HepG2 (cell line): ENCODE measurements around the gene SMIM28. TPM values are rescaled to one million over a fixed set of nuclear protein-coding genes. Genes with fewer than 3 reads are reported as not detected.

Experiments used
- ATAC-seq: fragments of 200-7000 bp; cut with Tn5 transposase; 3 replicates; pipeline ENCODE4 v1.9.1; 2020; ENCODE audit warnings: mild to moderate bottlenecking, moderate library complexity
- BruUV-seq: library from RNA; stranded (reverse); fragments of 400-500 nt; replicated peaks from 2 replicates; lab custom pipeline; 2021; lab: Mats Ljungman, UMichigan
- CTCF ChIA-PET: fragments of 300-600 bp; formaldehyde crosslinking; extraction: SDS; loops from one replicate; lab custom pipeline; 2021; ENCODE audit warnings: low total read pairs, inconsistent platforms, low intra/inter-chr PET ratio; lab: Yijun Ruan, JAX
- POLR2A ChIA-PET: fragments of 350-600 bp; sonication (Branson Sonifier 250); formaldehyde crosslinking; loops from one replicate; lab custom pipeline; 2020; ENCODE audit warnings: antibody characterized with exemption, inconsistent platforms; lab: Yijun Ruan, JAX
- DNase-seq: peaks from one replicate; pipeline ENCODE4 v3.0.0-alpha.2; 2015; ENCODE audit warnings: low spot score
- FAIRE-seq: peaks from 3 replicates; lab custom pipeline; 2011; peaks lifted over from hg19 to GRCh38; lab: Jason Lieb, UNC
- H2AFZ ChIP-seq: one replicate; pipeline ENCODE4 v1.6.1; 2011; ENCODE audit warnings: low read length, inconsistent platforms
- H3K27ac ChIP-seq: fragments of 300-600 bp; 3 replicates; pipeline ENCODE4 v1.8.0; 2011; ENCODE audit warnings: mixed run types, mild to moderate bottlenecking, mixed read lengths, low read length, inconsistent platforms; ENCODE audit not compliant: insufficient read depth; ENCODE audit errors: extremely low read length
- H3K27me3 ChIP-seq, 2 experiments: fragments of 200-600 bp in 1 of 2; 2 replicates in 1 of 2; 3 replicates in 1 of 2; pipeline versions ENCODE4 v1.6.0 to v1.8.0; 2011; ENCODE audit warnings: low read length in 2 of 2, mild to moderate bottlenecking in 2 of 2, moderate library complexity in 2 of 2, inconsistent platforms in 1 of 2; ENCODE audit not compliant: insufficient read depth in 2 of 2, control insufficient read depth in 1 of 2
- H3K36me3 ChIP-seq, 2 experiments: fragments of 200-600 bp in 1 of 2; replicated peaks in 1 of 2; 2 replicates in 1 of 2; 3 replicates in 1 of 2; pipeline versions ENCODE4 v1.5.1 to v1.8.0; 2011; ENCODE audit warnings: low read length in 2 of 2, inconsistent platforms in 1 of 2; ENCODE audit not compliant: insufficient read depth in 2 of 2, control insufficient read depth in 1 of 2
- H3K4me1 ChIP-seq: 2 replicates; pipeline ENCODE4 v1.5.1; 2012; ENCODE audit warnings: low read length, inconsistent platforms; ENCODE audit not compliant: insufficient read depth
- H3K4me2 ChIP-seq: 2 replicates; pipeline ENCODE4 v1.6.0; 2011; ENCODE audit warnings: low read depth, low read length, inconsistent platforms
- H3K4me3 ChIP-seq, 3 experiments: fragments of 200-600 bp in 1 of 3; sonication (generic), shearing (Covaris generic) in 1 of 3; replicated peaks in 1 of 3; 2 replicates each; pipeline ENCODE4 v1.5.1; 2011 to 2016; ENCODE audit warnings: low read length in 3 of 3, inconsistent platforms in 2 of 3, low read depth in 2 of 3, mild to moderate bottlenecking in 2 of 3, control low read depth in 1 of 3, mixed read lengths in 1 of 3; ENCODE audit not compliant: insufficient read depth in 1 of 3
- H3K79me2 ChIP-seq: one replicate; pipeline ENCODE4 v1.6.1; 2011; ENCODE audit warnings: low read length, inconsistent platforms; ENCODE audit not compliant: insufficient read depth
- H3K9ac ChIP-seq: 2 replicates; pipeline ENCODE4 v1.6.0; 2011; ENCODE audit warnings: mild to moderate bottlenecking, low read depth, low read length, inconsistent platforms; ENCODE audit not compliant: insufficient read depth
- H3K9me3 ChIP-seq: 2 replicates; pipeline ENCODE4 v1.5.1; 2012; ENCODE audit warnings: mild to moderate bottlenecking, low read length
- H4K20me1 ChIP-seq: 2 replicates; pipeline ENCODE4 v1.6.0; 2011; ENCODE audit warnings: inconsistent platforms, mild to moderate bottlenecking, low read length, moderate library complexity; ENCODE audit not compliant: insufficient read depth
- CCDC6 ChIP-seq: sonication (generic); formaldehyde crosslinking; IDR thresholded peaks from 2 replicates; pipeline ENCODE4 v1.8.1; 2022; ENCODE audit warnings: mild to moderate bottlenecking, missing genetic modification reagents, moderate library complexity
- ELF3 ChIP-seq: IDR thresholded peaks from 2 replicates; pipeline ENCODE4 v1.6.1; 2016; ENCODE audit warnings: missing genetic modification reagents, missing compliant biosample characterization
- FOXK1 ChIP-seq: sonication (generic); formaldehyde crosslinking; IDR thresholded peaks from 2 replicates; pipeline ENCODE4 v1.4.0; 2020; ENCODE audit warnings: low read depth, missing genetic modification reagents, borderline replicate concordance
- IRF2 ChIP-seq: IDR thresholded peaks from 2 replicates; pipeline ENCODE4 v1.6.1; 2018; ENCODE audit warnings: missing genetic modification reagents, missing compliant biosample characterization
- MED1 ChIP-seq: sonication (generic); formaldehyde crosslinking; IDR thresholded peaks from 2 replicates; pipeline ENCODE4 v1.4.0; 2020; ENCODE audit warnings: missing genetic modification reagents
- NFATC3 ChIP-seq: sonication (generic); formaldehyde crosslinking; IDR thresholded peaks from 2 replicates; pipeline ENCODE4 v1.5.1; 2020; ENCODE audit warnings: mild to moderate bottlenecking, missing genetic modification reagents
- NFIC ChIP-seq: IDR thresholded peaks from 2 replicates; pipeline ENCODE4 v1.6.1; 2012; ENCODE audit warnings: mild to moderate bottlenecking, low read length, inconsistent platforms
- NPAS2 ChIP-seq: sonication (generic); formaldehyde crosslinking; IDR thresholded peaks from 2 replicates; pipeline ENCODE4 v1.8.0; 2022; ENCODE audit warnings: mild to moderate bottlenecking, missing genetic modification reagents, borderline replicate concordance
- SOX5 ChIP-seq: IDR thresholded peaks from 2 replicates; pipeline ENCODE4 v1.6.1; 2016; ENCODE audit warnings: borderline replicate concordance
- TFAP4 ChIP-seq: sonication (generic); IDR thresholded peaks from 2 replicates; pipeline ENCODE4 v1.6.1; 2016; ENCODE audit warnings: low read depth, borderline replicate concordance
- THAP11 ChIP-seq: IDR thresholded peaks from 2 replicates; pipeline ENCODE4 v1.6.1; 2016; ENCODE audit warnings: missing biosample characterization, missing genetic modification reagents
- ZFP1 ChIP-seq: IDR thresholded peaks from 2 replicates; pipeline ENCODE4 v1.6.1; 2016
- ZFYVE20 ChIP-seq: sonication (generic); formaldehyde crosslinking; IDR thresholded peaks from 2 replicates; pipeline ENCODE4 v1.8.0; 2023; ENCODE audit warnings: low read depth, mild to moderate bottlenecking, moderate library complexity, missing genetic modification reagents, borderline replicate concordance
- ZNF33A ChIP-seq: sonication (generic); formaldehyde crosslinking; IDR thresholded peaks from 2 replicates; pipeline ENCODE4 v1.5.1; 2020; ENCODE audit warnings: missing genetic modification reagents, mild to moderate bottlenecking, moderate library complexity, borderline replicate concordance
- ZNF496 ChIP-seq: sonication (generic); formaldehyde crosslinking; IDR thresholded peaks from 2 replicates; pipeline ENCODE4 v1.8.1; 2023; ENCODE audit warnings: mild to moderate bottlenecking, moderate library complexity, missing genetic modification reagents; ENCODE audit not compliant: insufficient replicate concordance
- ZNF609 ChIP-seq: sonication (generic); formaldehyde crosslinking; IDR thresholded peaks from 2 replicates; pipeline ENCODE4 v1.4.0; 2020; ENCODE audit warnings: mild to moderate bottlenecking, missing genetic modification reagents, borderline replicate concordance
- ZNF747 ChIP-seq: sonication (generic); formaldehyde crosslinking; IDR thresholded peaks from 2 replicates; pipeline ENCODE4 v1.8.1; 2023; ENCODE audit warnings: missing genetic modification reagents, mild to moderate bottlenecking, borderline replicate concordance
- ZNF878 ChIP-seq: sonication (generic); formaldehyde crosslinking; IDR thresholded peaks from 2 replicates; pipeline ENCODE4 v1.8.1; 2023; ENCODE audit warnings: mild to moderate bottlenecking, missing genetic modification reagents, moderate library complexity
- WGBS: methylation state at CpG from one replicate; pipeline ENCODE4 v1.1.6; 2017; ENCODE audit warnings: low lambda C conversion rate; 5-methylcytosine and 5-hydroxymethylcytosine counted together
- in situ Hi-C: cut with HindIII; loops from 2 replicates; pipeline ENCODE4 v1.10.0; 2017; ENCODE audit warnings: low pct_unique_long_range_greater_than_20kb; ENCODE audit not compliant: extremely low pct_ligation_motif_present
- intact Hi-C: fragments of 100-400 bp; cut with micrococcal nuclease; formaldehyde crosslinking; loops from one replicate; pipeline ENCODE4 v1.10.0; 2022; ENCODE audit not compliant: unreplicated experiment
- polyA plus RNA-seq, 8 experiments: library from polyadenylated mRNA; depleted of rRNA in 3 of 8; stranded (reverse) in 7 of 8; unstranded in 1 of 8; fragments of >200 nt; fragmentation: Illumina TruSeq in 4 of 8; extraction: Trizol in 4 of 8; gene quantifications; 2 replicates each; pipeline versions ENCODE4 v1.2.1 to v1.2.3, GENCODE V29; 2011 to 2016; ENCODE audit warnings: low read depth in 4 of 8, missing spikeins in 1 of 8, mixed read lengths in 1 of 8; ENCODE audit not compliant: insufficient read depth in 1 of 8
- total RNA-seq, 5 experiments: library from RNA; depleted of rRNA; stranded (reverse); fragments of >200 nt; fragmentation: Illumina TruSeq; extraction: Trizol; gene quantifications; 2 replicates each; pipeline ENCODE4 v1.2.3, GENCODE V29; 2016; ENCODE audit warnings: low read depth in 1 of 5

Gene SMIM28
- total and polyA plus RNA-seq, 2 of the 13 experiments (the other 11 are each of a cell fraction or from before 2014, with no cell fraction given), result not detected

- in situ Hi-C loops, result no loop called here
- no peaks in the 10 kb centered on the region for H3K79me2 ChIP-seq
- CTCF ChIA-PET, result no interaction called here
- POLR2A ChIA-PET, result interaction anchor here (0.5 kb wide), 1 partner anchor 17 kb away, joined by 3 read pairs; no protein-coding TSS in a partner anchor
- no peaks in the 10 kb centered on the region for H3K9me3 ChIP-seq
- no peaks in the 10 kb centered on the region for H4K20me1 ChIP-seq
- H3K4me2 ChIP-seq, result peak overlapping the region; percentile 33; the same call in 1 of the 2 replicates
- H3K36me3 ChIP-seq, result no peaks in the 10 kb centered on the region
- no peak overlapping the region for H3K9ac ChIP-seq
- DNase-seq (peak; percentile 65), ATAC-seq (peak; percentile 85), FAIRE-seq (no peak)
- no peak overlapping the region for H2AFZ ChIP-seq
- no peak overlapping the region for H3K4me3 ChIP-seq
- BruUV-seq, result no TSS peak
- intact Hi-C loops, result no loop called here
- peaks cover 0 to 11% of the 10 kb centered on the region in 2 experiments; a peak in 4 of 5 replicates for H3K27me3 ChIP-seq
- 21% methylated on average over 8 of the region's 8 CpGs for WGBS
- H3K27ac ChIP-seq, result no peak overlapping the region
- H3K4me1 ChIP-seq, result peaks cover 27% of the 10 kb centered on the region
- TF ChIP-seq THAP11 (CRISPR knock-in tag) (peak; percentile 33; the same call in 1 of the 2 replicates), ZNF496 (CRISPR knock-in tag) (no peak), ZNF878 (CRISPR knock-in tag) (peak; percentile 52; the same call in 1 of the 2 replicates), ZFYVE20 (CRISPR knock-in tag) (no peak), NFATC3 (CRISPR knock-in tag) (no peak), NFIC (peak; percentile 65; the same call in 1 of the 2 replicates), FOXK1 (peak; percentile 53; the same call in 1 of the 2 replicates), TFAP4 (peak; percentile 57), MED1 (CRISPR knock-in tag) (0 out of 2 replicates have a peak, but pooled peaks have one; percentile 22), ZNF747 (0 out of 2 replicates have a peak, but pooled peaks have one; percentile 15), ZFP1 (CRISPR knock-in tag) (no peak), NPAS2 (CRISPR knock-in tag) (no peak), ZNF33A (CRISPR knock-in tag) (0 out of 2 replicates have a peak, but pooled peaks have one; percentile 36), ZNF609 (CRISPR knock-in tag) (peak; percentile 72; the same call in 1 of the 2 replicates), IRF2 (no peak), SOX5 (CRISPR knock-in tag) (peak; percentile 70; the same call in 1 of the 2 replicates), ELF3 (CRISPR knock-in tag) (peak; percentile 68), CCDC6 (CRISPR knock-in tag) (no peak)
Observed at GRCh38 chr6:138387577-138388368, 10.1 kb downstream of the SMIM28 start.
